GM23248 (cell line): ENCODE data around the gene IFT74. TPM values are rescaled to one million over a fixed set of nuclear protein-coding genes. Genes with fewer than 3 reads are reported as not detected.

ENCODE experiments used
- DNase-seq: peaks from one replicate; pipeline ENCODE4 v3.0.0-alpha.2; 2015
- H2AFZ ChIP-seq: fragments of 200-600 bp; sonication (generic); 2 replicates; pipeline ENCODE4 v1.6.1; 2016; ENCODE audit warnings: antibody characterized with exemption
- H3F3A ChIP-seq: fragments of 200-600 bp; sonication (generic); 2 replicates; pipeline ENCODE4 v1.6.1; 2016; ENCODE audit warnings: mild to moderate bottlenecking, antibody characterized with exemption, mixed run types; ENCODE audit not compliant: insufficient read depth
- H3K27ac ChIP-seq: fragments of 200-600 bp; sonication (generic); 2 replicates; pipeline ENCODE4 v1.5.1; 2016; ENCODE audit warnings: mild to moderate bottlenecking
- H3K27me3 ChIP-seq: fragments of 200-600 bp; sonication (generic); replicated peaks from 2 replicates; pipeline ENCODE4 v1.6.1; 2016; ENCODE audit warnings: mild to moderate bottlenecking; ENCODE audit not compliant: insufficient read depth
- H3K36me3 ChIP-seq: fragments of 200-600 bp; sonication (generic); 2 replicates; pipeline ENCODE4 v1.6.1; 2016; ENCODE audit warnings: low read depth, mild to moderate bottlenecking
- H3K4me1 ChIP-seq: fragments of 200-600 bp; sonication (generic); 2 replicates; pipeline ENCODE4 v1.6.1; 2016; ENCODE audit warnings: mild to moderate bottlenecking; ENCODE audit not compliant: insufficient read depth
- H3K4me2 ChIP-seq: fragments of 200-600 bp; sonication (generic); one replicate; pipeline ENCODE4 v1.6.1; 2016; ENCODE audit warnings: mild to moderate bottlenecking; ENCODE audit not compliant: unreplicated experiment
- H3K4me3 ChIP-seq: fragments of 200-600 bp; sonication (generic); 2 replicates; pipeline ENCODE4 v1.5.1; 2016; ENCODE audit warnings: mild to moderate bottlenecking
- H3K79me2 ChIP-seq: fragments of 200-600 bp; sonication (generic); 2 replicates; pipeline ENCODE4 v1.6.1; 2016; ENCODE audit warnings: mild to moderate bottlenecking; ENCODE audit not compliant: insufficient read depth
- H3K9ac ChIP-seq: fragments of 200-600 bp; sonication (generic); 2 replicates; pipeline ENCODE4 v1.6.1; 2016; ENCODE audit warnings: mild to moderate bottlenecking
- H3K9me2 ChIP-seq: fragments of 200-600 bp; sonication (generic); 2 replicates; pipeline ENCODE4 v1.6.1; 2016; ENCODE audit warnings: mixed run types, mild to moderate bottlenecking, moderate library complexity; ENCODE audit not compliant: insufficient read depth
- H3K9me3 ChIP-seq: fragments of 200-600 bp; sonication (generic); one replicate; pipeline ENCODE4 v1.6.1; 2017; ENCODE audit warnings: low read depth
- H4K20me1 ChIP-seq: fragments of 200-600 bp; sonication (generic); 2 replicates; pipeline ENCODE4 v1.6.0; 2016; ENCODE audit not compliant: insufficient read depth
- EZH2 ChIP-seq: fragments of 200-600 bp; sonication (generic); IDR thresholded peaks from 2 replicates; pipeline ENCODE4 v1.6.1; 2018; ENCODE audit warnings: antibody characterized with exemption, mild to moderate bottlenecking; ENCODE audit not compliant: insufficient read depth, poor library complexity, severe bottlenecking
- EZH2phosphoT487 ChIP-seq: fragments of 200-600 bp; sonication (generic); IDR thresholded peaks from 2 replicates; pipeline ENCODE4 v1.6.1; 2018; ENCODE audit warnings: antibody characterized with exemption, moderate library complexity, mild to moderate bottlenecking, low read depth; ENCODE audit not compliant: insufficient read depth
- WGBS, 2 experiments: methylation state at CpG; one replicate each; pipeline ENCODE4 v1.1.6; 2015 to 2017; ENCODE audit warnings: low lambda C conversion rate in 2 of 2, low coverage in 1 of 2; ENCODE audit errors: missing lambda C conversion rate in 2 of 2; 5-methylcytosine and 5-hydroxymethylcytosine counted together
- in situ Hi-C: fragments of 300-500 bp; cut with MboI; formaldehyde crosslinking; loops from 2 replicates; pipeline ENCODE4 v1.15.0; 2020
- polyA plus RNA-seq: library from polyadenylated mRNA; unstranded; fragments of >200 nt; fragmentation: Nextera tagmentation; extraction: Ambion mirVana; gene quantifications from 2 replicates; pipeline ENCODE4 v1.2.1, GENCODE V29; 2016
- total RNA-seq: library from RNA; depleted of rRNA; stranded (reverse); fragments of >200 nt; shearing (Covaris generic); gene quantifications from 2 replicates; pipeline ENCODE4 v1.2.3, GENCODE V29; 2014

Gene IFT74
- total and polyA plus RNA-seq, 2 experiments from 2014 or later, result 10.1 to 20.9 TPM

DNA sequence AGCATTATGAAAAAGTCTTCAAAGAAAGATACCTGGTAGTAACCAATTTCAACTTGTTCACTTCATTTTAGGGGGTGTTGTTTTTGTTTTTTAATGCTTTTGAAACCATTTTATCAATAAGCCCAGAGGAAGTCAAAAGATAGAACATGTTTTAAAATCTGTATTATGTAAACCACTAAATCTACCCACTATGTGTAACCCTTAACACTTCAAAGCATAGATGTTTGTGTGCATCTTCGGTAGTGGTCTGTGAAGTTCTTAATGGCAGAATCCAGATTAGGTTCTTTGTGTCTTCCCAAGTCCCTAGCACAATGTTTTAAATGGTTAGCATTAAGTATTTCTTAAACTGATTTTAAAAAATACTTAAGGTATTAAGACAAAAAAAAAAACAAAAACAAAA, 15.4 kb upstream of the IFT74 start:
- Histone ChIP-seq H3K4me1 (peaks cover 17% of the 10 kb centered on the region), H3K9me2 (no peaks in the 10 kb centered on the region), H3K9ac (no peak overlapping the region), H3K4me2 (no peak overlapping the region), H3K27ac (no peak overlapping the region), H3K4me3 (no peak overlapping the region), H3K79me2 (peaks cover 100% of the 10 kb centered on the region), H3F3A (no peaks in the 10 kb centered on the region), H2AFZ (no peak overlapping the region), H3K36me3 (no peaks in the 10 kb centered on the region), H3K27me3 (no peaks in the 10 kb centered on the region), H4K20me1 (no peaks in the 10 kb centered on the region), H3K9me3 (no peaks in the 10 kb centered on the region)
- TF ChIP-seq EZH2phosphoT487 (no peak), EZH2 (no peak)
- in situ Hi-C loops, result no loop called here
- WGBS, 2 experiments, result 96% methylated on average over 1 of the region's 1 CpG
- no peak for DNase-seq

DNA sequence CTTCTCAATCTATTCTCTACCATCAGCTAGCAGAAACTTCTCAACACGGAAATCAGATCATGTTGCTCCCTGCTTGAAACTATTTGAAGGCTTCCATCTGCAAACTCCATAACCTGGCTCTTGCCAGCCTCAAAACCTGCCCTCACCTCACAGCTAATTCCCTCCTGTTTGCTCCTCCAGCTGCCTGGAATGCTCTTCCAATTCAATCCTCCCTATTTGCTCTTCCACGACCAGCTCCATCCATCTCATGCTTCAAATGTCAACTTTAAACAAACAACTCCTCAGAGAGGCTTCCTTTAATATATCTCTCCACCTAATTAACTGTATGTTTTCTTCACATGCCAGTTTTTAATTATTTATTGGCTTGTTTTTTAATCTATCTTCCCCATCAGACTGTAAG, 10.6 kb upstream of the IFT74 start:
- Histone ChIP-seq H3K27ac (peak overlapping the region; percentile 95), H3K9me2 (no peaks in the 10 kb centered on the region), H3K4me3 (peak overlapping the region; percentile 87), H3K4me1 (peaks cover 18% of the 10 kb centered on the region), H4K20me1 (no peaks in the 10 kb centered on the region), H3F3A (no peaks in the 10 kb centered on the region), H3K27me3 (no peaks in the 10 kb centered on the region), H3K79me2 (peaks cover 64% of the 10 kb centered on the region), H3K36me3 (no peaks in the 10 kb centered on the region), H3K9ac (peak overlapping the region; percentile 92), H2AFZ (peak overlapping the region; percentile 94; the same call in 1 of the 2 replicates), H3K9me3 (no peaks in the 10 kb centered on the region), H3K4me2 (peak overlapping the region; percentile 88)
- in situ Hi-C loops, result no loop called here
- DNase-seq, result peak; percentile 9
- WGBS, 2 experiments, result 3 to 5% methylated on average over 2 of the region's 2 CpGs
- TF ChIP-seq EZH2 (no peak), EZH2phosphoT487 (no peak)

DNA sequence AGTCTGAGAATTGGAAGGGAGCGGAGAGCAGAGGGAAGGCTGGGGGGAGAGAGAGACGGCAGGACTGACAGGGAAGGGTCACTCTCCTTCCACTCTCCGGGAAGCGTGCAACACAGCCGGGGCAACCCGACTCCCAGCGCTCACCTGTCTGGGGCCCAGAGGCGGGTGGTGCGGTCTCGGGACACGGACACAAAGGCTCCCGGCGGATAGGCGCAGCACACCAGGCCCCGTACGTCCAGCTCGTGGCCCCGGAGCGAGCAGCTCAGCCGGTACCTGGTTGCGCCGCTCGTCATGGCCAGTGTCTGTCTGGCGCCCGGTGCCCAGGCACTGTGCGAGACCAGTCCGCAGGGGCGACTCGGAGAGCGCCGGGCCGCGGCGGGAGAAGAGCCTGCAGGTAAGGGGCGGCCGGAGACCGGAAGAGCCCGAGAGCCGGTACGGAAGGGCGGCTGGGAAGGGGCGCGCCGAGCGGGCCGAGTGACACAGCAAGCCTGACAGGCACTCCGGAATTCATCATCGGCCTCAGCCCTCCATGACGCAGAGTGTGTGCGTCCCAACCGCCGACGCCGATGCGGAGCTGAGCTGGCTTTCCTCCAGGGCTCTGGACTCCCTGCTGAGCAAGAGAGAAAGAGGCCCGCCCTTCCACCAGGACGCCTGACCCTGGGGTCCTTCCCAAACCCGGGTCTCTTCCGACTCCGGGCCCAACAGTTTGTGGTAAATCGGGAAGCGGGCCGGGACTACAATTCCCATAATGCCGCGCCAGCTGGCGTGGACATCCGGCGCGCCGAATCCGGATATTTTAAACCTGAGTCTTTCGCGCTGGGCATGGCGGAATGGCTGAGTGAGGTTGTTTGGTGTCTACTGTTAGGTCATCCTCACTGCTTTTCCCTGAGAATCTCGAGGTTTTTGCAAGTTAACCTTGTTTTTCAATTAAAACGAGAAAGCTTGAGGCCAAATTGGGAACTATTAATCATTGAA, 9.2 kb upstream of the IFT74 start, which contains the start of gene PLAA:
Gene PLAA, minus strand, starts transcription at position 490 of the 975 bp plus-strand sequence. Its CDS starts 197 bp downstream, at position 293.
- Histone ChIP-seq H3K9ac (peak within 1 kb of the TSS; percentile 92), H3K27ac (peak within 1 kb of the TSS; percentile 95), H2AFZ (peak within 1 kb of the TSS; percentile 94), H3K4me2 (peak within 1 kb of the TSS; percentile 94), H3K79me2 (peaks cover 50% of the 10 kb centered on the region), H4K20me1 (no peaks in the 10 kb centered on the region), H3K4me1 (peaks cover 18% of the 10 kb centered on the region), H3K9me3 (no peaks in the 10 kb centered on the region), H3K27me3 (no peaks in the 10 kb centered on the region), H3K9me2 (no peaks in the 10 kb centered on the region), H3K36me3 (no peaks in the 10 kb centered on the region), H3K4me3 (peak within 1 kb of the TSS; percentile 87), H3F3A (no peaks in the 10 kb centered on the region)
- TF ChIP-seq EZH2phosphoT487 (no peak), EZH2 (no peak)
- in situ Hi-C loops, result no loop called here
- WGBS, 2 experiments, result 1% methylated on average over 71 to 73 of the region's 76 CpGs
- DNase-seq, result peak; percentile 97

DNA sequence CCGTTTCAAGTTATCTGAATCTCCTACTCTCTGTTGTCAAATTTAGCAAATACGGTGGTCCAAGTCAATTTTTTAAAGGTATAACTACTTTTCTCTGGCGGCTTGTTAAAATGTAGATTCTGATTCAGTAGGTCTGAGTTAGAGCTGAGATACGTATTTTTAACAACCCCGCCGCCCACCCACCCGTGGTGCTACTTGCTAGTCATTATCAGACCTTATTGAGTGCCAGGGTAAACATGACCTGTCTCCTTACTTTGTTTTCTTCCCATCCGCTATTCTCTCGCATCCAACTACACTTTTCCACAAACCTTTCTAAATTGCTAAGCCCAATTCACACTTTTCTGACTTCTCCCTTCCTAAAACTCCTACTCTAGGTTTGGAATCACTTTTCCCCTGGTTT, 8.5 kb upstream of the IFT74 start:
- Histone ChIP-seq H3K4me1 (peaks cover 18% of the 10 kb centered on the region), H3K4me3 (peak overlapping the region; percentile 87), H3K9me3 (no peaks in the 10 kb centered on the region), H3K36me3 (no peaks in the 10 kb centered on the region), H3F3A (no peaks in the 10 kb centered on the region), H3K27me3 (no peaks in the 10 kb centered on the region), H4K20me1 (no peaks in the 10 kb centered on the region), H3K27ac (peak overlapping the region; percentile 95), H3K9me2 (no peaks in the 10 kb centered on the region), H3K79me2 (peaks cover 43% of the 10 kb centered on the region), H3K4me2 (peak overlapping the region; percentile 94), H3K9ac (peak overlapping the region; percentile 92), H2AFZ (peak overlapping the region; percentile 94)
- in situ Hi-C loops, result no loop called here
- TF ChIP-seq EZH2 (no peak), EZH2phosphoT487 (no peak)
- DNase-seq, result peak; percentile 36
- 0% methylated on average over 9 of the region's 9 CpGs for WGBS, 2 experiments
